Right lobe of liver (tissue), 6 donors: ENCODE results near the gene PCDHGB7. TPM values are rescaled to one million over a fixed set of nuclear protein-coding genes. Genes with fewer than 3 reads are reported as not detected.
"Not testable (repeated sequence)": the region's sequence is repeated elsewhere in the genome, so short reads cannot be mapped to it uniquely, and the experiment has no call there.

ENCODE experiments used
- ATAC-seq, 4 donors: fragments of 200-7000 bp; cut with Tn5 transposase; one replicate each; pipeline ENCODE4 v1.9.1; 2020; ENCODE audit warnings: mild to moderate bottlenecking in 4 of 4, moderate library complexity in 4 of 4
- DNase-seq, 3 donors: peaks; one replicate each; pipeline ENCODE4 v3.0.0-alpha.2; 2020
- H3K27ac ChIP-seq, 3 donors: fragments of 200-600 bp; one replicate each; pipeline ENCODE4 v1.8.0; 2022
- H3K27me3 ChIP-seq, 2 donors: fragments of 200-600 bp; one replicate each; pipeline ENCODE4 v1.8.0; 2022
- H3K36me3 ChIP-seq, 4 donors: fragments of 200-600 bp; sonication (generic) in 1 of 4; one replicate each; pipeline versions ENCODE4 v1.5.1 to v1.8.0; 2017 to 2022; ENCODE audit warnings: control low read depth in 1 of 4
- H3K4me1 ChIP-seq, 4 donors: fragments of 200-600 bp; sonication (generic) in 1 of 4; one replicate each; pipeline versions ENCODE4 v1.5.1 to v1.8.0; 2017 to 2022; ENCODE audit warnings: control low read depth in 1 of 4
- H3K4me3 ChIP-seq, 3 donors: fragments of 200-600 bp; one replicate each; pipeline ENCODE4 v1.8.0; 2022
- H3K9me3 ChIP-seq, 4 donors: fragments of 200-600 bp; sonication (generic) in 1 of 4; one replicate each; pipeline versions ENCODE4 v1.5.1 to v1.8.0; 2017 to 2022; ENCODE audit warnings: control low read depth in 1 of 4
- CTCF ChIP-seq, 4 donors: fragments of 200-600 bp in 3 of 4; fragments of 450-650 bp in 1 of 4; IDR thresholded peaks; one replicate each; pipeline versions ENCODE4 v1.5.1 to v1.8.0; 2016 to 2022; ENCODE audit warnings: antibody characterized with exemption in 4 of 4, mild to moderate bottlenecking in 2 of 4
- POLR2A ChIP-seq: fragments of 450-650 bp; IDR thresholded peaks from one replicate; pipeline ENCODE4 v1.6.1; 2017; ENCODE audit warnings: antibody characterized with exemption, mild to moderate bottlenecking
- WGBS: methylation state at CpG from one replicate; pipeline ENCODE4 v1.1.6; 2018; ENCODE audit warnings: low coverage, low lambda C conversion rate; ENCODE audit not compliant: insufficient coverage; ENCODE audit errors: missing lambda C conversion rate; 5-methylcytosine and 5-hydroxymethylcytosine counted together
- intact Hi-C, 2 donors: fragments of 100-400 bp; cut with DNase I; formaldehyde crosslinking; loops; one replicate each; pipeline versions ENCODE4 v1.11.2 to v1.14.1; 2022
- total RNA-seq, 6 experiments: library from RNA; depleted of rRNA in 2 of 6; stranded (reverse); fragments of >200 nt in 2 of 6; fragmentation: NEBNext Ultra II Directional in 3 of 6; extraction: Animal tissue kit (Norgen Biotek cat#: 25700) in 3 of 6; gene quantifications; one replicate each; pipeline versions ENCODE4 v1.1.0 to v1.2.4, GENCODE V29; 2016 to 2023
- donor health status: DM: no; HTN: yes; CAD: no.
- donor health status: DM: no; HTN: no; CAD: no.
- donor health status: DM: no; HTN: no; CAD: no.
- donor health status: DM: no; HTN: yes; CAD: no.
- donor health status: DM: no; HTN: yes; CAD: no.

Gene PCDHGB7
- total RNA-seq, 6 experiments from 2014 or later, result 1.2 to 3.7 (median 2.7) TPM

- Histone ChIP-seq H3K4me3 (no peak overlapping the region), H3K4me1 (no peaks in the 10 kb centered on the region), H3K9me3 (peaks cover 0 to 4% (median under 1%) of the 10 kb centered on the region in 4 donors), H3K27me3 (no peaks in the 10 kb centered on the region), H3K36me3 (no peaks in the 10 kb centered on the region), H3K27ac (no peak overlapping the region)
- ATAC-seq (no peak), DNase-seq (no peak)
- WGBS, result 28% methylated on average over 20 of the region's 21 CpGs
- intact Hi-C loops, result no loop called here
- no peak for TF ChIP-seq POLR2A
- no peak for TF ChIP-seq CTCF (IDR thresholded peaks at IDR 0.05)
These were observed 34.1 kb upstream of the PCDHGB7 start for GRCh38 chr5:141383345-141383744.

- TF ChIP-seq CTCF (IDR thresholded peaks at IDR 0.05) (no peak), POLR2A (no peak)
- H3K27ac ChIP-seq, result no peak overlapping the region
- ATAC-seq, result no peak
- no peak for DNase-seq
- H3K36me3 ChIP-seq, result no peaks in the 10 kb centered on the region
- WGBS, result 10% methylated on average over 4 of the region's 43 CpGs
- intact Hi-C loops, result no loop called here
- H3K27me3 ChIP-seq, result no peaks in the 10 kb centered on the region
- H3K9me3 ChIP-seq, result peaks cover 0 to 14% (median 2%) of the 10 kb centered on the region in 4 donors
- no peaks in the 10 kb centered on the region for H3K4me1 ChIP-seq
- H3K4me3 ChIP-seq, result no peak overlapping the region
These were observed 32.8 kb upstream of the PCDHGB7 start for GRCh38 chr5:141384471-141385267.

GRCh38 chr5:141387557-141388311 lies 29.7 kb upstream of the PCDHGB7 start, which contains the start of gene PCDHGB4:
TSS of gene PCDHGB4 (plus strand) at chr5:141387698. CDS start at chr5:141387885, 187 bp downstream.
- H3K27ac ChIP-seq, H3K27me3 ChIP-seq, DNase-seq, H3K4me1 ChIP-seq, H3K36me3 ChIP-seq, intact Hi-C loops: not testable (repeated sequence)
- peak; percentile 92 to 97 (median 96) for ATAC-seq
- H3K4me3 ChIP-seq, result peak within 1 kb of the TSS; percentile 17 to 27 (median 24)
- TF ChIP-seq CTCF (IDR thresholded peaks at IDR 0.05), result peak; percentile 30 to 48 (median 45)
- 9% methylated on average over 17 of the region's 40 CpGs for WGBS
- H3K9me3 ChIP-seq, result peaks cover 0 to 14% (median 5%) of the 10 kb centered on the region in 4 donors

- Histone ChIP-seq H3K27me3 (no peaks in the 10 kb centered on the region), H3K4me1 (no peaks in the 10 kb centered on the region), H3K27ac (no peak overlapping the region), H3K36me3 (peaks cover 0 to 3% (median 0%) of the 10 kb centered on the region in 4 donors), H3K9me3 (peaks cover 0 to 14% (median 5%) of the 10 kb centered on the region in 4 donors), H3K4me3 (no peak overlapping the region)
- TF ChIP-seq POLR2A, result no peak
- TF ChIP-seq CTCF (IDR thresholded peaks at IDR 0.05), result no peak
- intact Hi-C loops, result no loop called here
- 47% methylated on average over 10 of the region's 10 CpGs for WGBS
- DNase-seq (no peak), ATAC-seq (no peak)
These were observed 28.8 kb upstream of the PCDHGB7 start for GRCh38 chr5:141388661-141389060.
